ENCODE results near the gene SLC30A2.

Gene SLC30A2

GRCh38 chr1:26067432-26067911 is 21.6 kb upstream of the SLC30A2 start, which contains the start of gene TRIM63:
TRIM63 (minus strand) TSS chr1:26067630; CDS start chr1:26067494, 136 bp downstream.
- no peak for DNase-seq

- no peak for DNase-seq
Measured at GRCh38 chr1:26066857-26067256, 20.9 kb upstream of the SLC30A2 start.

DNA sequence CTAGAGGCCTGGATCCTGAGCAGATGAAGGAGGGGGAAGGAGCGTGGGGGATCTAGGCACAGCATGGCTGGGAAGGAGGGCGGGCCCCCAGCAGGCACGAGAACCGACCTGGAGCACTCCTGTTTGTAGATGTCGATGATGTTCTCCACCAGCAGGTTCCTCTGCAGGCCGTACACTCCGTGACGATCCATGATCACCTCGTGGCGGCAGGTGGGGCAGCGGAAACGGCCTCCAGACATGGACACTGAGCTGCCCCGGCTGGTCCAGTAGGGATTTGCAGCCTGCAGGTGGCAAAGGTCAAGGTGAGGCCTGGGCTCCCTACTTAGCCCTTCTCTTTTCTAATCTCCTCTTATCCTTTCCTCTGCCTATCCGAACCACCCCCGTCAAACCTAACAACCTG is 20.2 kb upstream of the SLC30A2 start:
- DNase-seq, result no peak

DNA sequence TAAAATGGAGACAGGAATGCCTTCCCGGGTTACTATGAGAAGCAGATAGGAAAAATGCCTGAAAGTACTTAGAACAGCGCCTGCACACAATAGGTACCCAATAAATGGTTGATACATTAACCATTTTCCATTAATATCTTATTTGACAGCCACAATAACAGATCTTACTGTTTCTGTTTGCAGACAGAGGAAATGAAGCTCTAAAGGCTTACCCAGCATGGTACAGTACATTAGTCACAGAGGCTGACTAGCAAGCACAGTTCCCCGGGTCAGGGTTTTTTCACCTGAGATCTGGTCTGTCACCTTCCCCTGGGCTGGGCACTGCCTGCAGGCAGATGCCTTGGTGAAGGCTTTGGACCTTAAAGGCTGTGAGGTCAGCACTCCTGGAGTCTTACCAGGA is 18.6 kb upstream of the SLC30A2 start:
- no peak for DNase-seq

GRCh38 chr1:26060832-26061574 is 15.1 kb upstream of the SLC30A2 start:
- no peak for DNase-seq

DNA sequence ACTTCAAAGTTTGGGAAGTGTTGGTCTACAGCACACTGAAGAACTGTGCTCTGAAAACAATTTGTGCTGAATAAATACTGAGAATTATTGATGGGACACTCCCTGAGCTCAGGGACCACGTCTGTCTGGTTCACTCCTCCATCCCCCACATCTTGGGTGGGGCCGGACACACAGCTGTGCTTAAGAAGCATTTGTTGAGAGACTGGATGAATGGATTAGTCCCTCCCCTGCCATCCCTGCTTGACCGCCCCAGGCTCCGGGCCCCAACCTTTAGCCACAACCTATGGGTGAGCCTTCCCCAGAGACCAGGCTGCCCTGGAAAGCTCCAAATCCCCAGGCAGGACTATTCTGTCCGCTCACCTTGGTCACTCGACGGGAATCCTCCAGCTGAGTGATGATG is 14.0 kb upstream of the SLC30A2 start:
- DNase-seq, result no peak

DNA sequence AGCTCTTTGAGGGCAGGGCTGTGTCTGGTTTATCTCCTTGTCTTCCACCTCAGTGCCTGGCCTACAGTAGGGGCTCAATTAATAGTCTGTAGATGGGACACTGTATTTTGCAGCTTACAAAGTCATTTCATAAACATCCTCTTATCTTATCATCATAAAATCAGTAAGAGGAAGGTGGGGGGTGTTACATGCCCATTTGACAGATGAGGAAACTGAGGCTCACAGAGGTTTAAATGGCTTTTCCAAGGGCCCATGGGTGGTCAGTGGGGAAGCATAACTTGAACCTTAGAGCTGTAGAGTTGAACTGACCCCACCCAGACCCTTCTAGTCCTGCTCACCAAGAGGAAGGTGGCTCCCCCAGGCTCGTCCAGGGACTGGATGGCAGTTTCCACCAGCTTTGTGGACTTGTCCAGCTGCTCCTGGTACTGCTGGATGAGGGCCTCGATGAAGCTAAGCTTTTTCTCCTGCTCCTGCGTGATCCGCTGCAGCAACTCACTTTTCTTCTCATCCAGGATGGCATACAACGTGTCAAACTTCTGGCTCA is 12.2 kb upstream of the SLC30A2 start:
- no peak for DNase-seq

DNA sequence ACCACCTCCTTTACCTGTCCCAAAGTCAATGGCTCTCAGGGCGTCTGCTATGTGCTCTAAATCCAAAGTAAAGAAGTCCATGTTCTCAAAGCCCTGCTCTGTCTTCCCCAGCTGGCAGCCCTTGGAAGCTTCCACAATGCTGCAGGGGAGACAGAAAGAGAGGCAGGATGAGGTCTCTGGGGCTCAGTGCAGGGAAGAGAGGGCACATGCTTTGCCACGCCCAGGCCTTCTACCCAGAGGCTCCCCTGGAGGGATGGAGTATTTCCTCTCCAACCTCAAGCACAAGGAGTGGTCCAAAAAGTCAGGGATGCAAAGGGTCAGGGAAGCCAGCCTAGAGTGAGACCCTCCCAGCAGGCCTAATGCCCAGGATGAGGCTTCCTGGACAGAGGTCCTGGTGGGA is 11.3 kb upstream of the SLC30A2 start:
- DNase-seq, result no peak

GRCh38 chr1:26055041-26055440 is 9.1 kb upstream of the SLC30A2 start:
- DNase-seq, result no peak

- DNase-seq, result no peak
Measured at GRCh38 chr1:26053718-26054560, 8.0 kb upstream of the SLC30A2 start.

DNA sequence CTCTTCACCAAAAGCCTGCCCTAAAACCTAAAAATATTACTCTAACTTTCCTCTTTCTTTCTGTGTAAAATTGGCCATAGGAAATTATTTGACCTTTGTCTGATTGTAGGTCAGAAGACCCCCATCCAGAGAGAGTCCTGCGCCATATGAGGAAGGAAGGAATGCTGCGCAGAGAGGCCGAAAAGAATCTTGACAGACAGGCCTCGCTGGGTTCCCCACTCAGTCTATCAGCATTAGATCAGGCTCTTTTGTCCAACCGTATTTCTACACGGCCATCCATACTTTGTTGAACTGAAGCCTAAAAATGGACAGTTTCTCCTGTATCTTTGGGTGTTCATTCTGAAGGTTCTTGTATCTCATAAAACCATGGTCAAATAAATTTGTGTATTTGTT is 4.3 kb upstream of the SLC30A2 start:
- no peak for DNase-seq

GRCh38 chr1:26049531-26050247 is 3.8 kb upstream of the SLC30A2 start:
- no peak for DNase-seq

- no peak for DNase-seq
Measured at GRCh38 chr1:26047278-26047874, 1.5 kb upstream of the SLC30A2 start.

DNA sequence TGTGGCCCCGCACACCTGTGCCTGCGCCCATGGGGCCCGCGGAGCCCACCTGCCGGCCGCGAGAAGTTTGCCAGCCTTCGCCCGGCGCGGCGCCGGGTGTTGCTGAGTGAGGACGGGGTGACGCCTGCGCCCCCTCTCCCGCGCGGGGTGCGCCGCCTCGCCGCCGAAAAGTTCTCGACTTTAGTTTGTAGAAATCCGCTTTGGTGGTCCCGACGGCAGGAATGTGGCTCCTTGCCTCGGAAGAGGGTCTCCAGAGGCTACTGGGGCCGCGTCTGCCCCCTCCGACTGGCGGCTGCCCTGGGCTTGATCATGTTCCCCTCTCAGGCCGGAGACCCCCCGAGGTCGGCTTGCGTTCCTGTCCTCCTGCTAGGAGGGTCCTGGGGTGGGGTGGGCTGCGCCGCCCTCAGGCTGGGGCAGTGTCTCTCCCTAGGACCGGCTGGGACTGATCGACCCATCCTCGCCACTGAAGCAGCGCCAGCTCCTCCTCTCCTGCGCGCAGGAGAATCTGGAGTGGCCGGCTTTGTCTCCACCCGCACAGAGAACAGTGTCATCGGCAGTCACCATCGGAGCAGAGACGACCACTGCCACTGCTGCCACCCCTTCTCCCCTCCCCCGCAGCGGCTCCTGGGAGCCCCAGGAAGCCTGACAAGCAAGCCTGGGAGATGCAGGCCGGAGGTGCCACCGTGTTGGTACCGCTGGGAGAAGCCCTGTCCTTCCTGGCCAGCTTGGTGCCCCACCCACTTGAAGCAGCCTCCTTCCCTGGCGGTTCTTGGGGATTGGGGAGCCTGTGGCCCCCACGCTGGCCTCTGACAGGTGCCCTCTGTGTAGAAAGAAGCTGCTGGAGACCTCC is 553 bp upstream of the SLC30A2 start:
- DNase-seq, result no peak

GRCh38 chr1:26044971-26045721 is 772 bp downstream of the SLC30A2 start:
- no peak for DNase-seq

DNA sequence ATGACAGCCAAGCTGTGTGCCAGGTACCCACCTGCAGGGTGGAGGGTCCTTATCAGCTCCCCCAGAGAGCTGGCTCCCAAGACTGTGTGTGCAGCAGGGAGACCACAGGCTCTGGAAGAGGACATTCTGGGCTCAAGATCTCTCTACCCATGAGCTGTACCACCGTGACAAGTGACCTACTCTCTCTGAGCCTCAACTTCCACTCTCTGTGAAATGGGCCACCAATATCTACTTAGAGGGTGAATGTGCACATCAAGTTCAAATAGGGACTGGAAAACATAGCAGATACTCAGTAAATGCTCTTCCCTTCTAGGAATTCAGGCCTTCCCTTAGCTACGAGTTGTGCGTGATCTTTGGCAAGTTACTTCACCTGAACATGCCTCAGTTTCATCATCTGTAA is 1.5 kb downstream of the SLC30A2 start:
- DNase-seq, result no peak

DNA sequence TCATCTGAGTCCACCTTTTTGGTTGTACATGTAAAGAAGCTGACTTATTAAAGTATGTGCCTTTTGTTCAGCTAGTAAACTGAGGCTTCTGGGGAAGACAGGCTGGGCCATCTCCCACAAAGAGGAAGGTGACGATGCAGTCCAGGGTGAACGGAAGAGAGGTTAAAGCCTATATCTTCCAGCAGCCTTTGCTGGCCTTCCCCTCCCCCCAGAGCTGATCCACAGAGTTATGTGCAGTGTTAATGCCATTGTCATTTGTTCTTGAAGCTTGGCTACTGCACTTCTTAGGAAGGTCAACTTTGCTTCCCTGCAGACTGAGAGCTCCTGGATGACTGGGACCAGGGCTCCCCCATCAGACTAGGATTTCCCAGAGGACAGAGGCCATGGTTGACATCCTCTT is 2.2 kb downstream of the SLC30A2 start:
- no peak for DNase-seq

GRCh38 chr1:26041978-26042377 is 3.9 kb downstream of the SLC30A2 start:
- no peak for DNase-seq

GRCh38 chr1:26041401-26041800 is 4.5 kb downstream of the SLC30A2 start:
- no peak for DNase-seq

DNA sequence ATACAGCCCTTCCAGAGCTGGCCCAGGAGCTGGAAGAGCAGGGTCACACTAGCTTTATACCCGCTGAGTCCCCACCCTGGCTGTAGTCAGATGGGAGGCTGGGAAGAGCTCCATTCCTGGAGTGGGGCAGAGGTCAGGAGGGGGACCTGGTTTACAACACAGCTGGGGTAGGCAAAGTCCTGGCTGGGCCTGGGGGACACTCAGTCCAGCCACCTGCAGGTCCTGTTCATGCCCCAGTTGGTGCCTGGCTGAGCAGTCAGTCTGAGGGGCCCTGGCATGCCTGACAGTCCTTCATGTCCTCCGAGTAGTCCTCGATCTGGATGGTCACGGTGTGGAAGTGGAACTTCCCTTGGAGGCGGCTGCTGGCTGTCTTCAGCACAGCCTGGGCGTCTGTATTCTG is 7.0 kb downstream of the SLC30A2 start:
- no peak for DNase-seq

DNA sequence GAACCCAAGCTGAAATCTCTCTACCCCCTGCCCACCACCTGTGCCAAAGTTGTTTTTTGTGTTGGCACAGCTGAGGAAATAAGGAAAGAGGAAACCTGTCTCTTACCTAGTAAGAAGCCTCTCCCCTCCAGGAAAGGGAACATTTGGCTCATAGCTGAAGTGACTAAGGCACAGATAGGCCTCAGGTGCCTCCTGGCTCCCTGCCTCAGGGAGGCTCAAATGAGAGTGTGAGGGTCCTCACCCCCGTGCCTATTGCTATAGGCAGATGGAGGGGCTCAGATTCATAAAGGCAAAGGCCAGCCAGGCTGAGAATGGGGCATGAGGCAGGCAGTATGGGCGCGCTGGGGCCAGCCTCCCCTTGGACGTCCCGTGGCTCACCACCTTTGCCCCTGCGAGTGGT is 7.4 kb downstream of the SLC30A2 start:
- no peak for DNase-seq

Data from activated naive CD4-positive, alpha-beta T cell treated with Interleukin-2 at 50 U/mL for 16 hours (primary cell).